Brain pericyte (primary cell): ENCODE data around the gene GPRC5C.
"Not testable (repeated sequence)": the region's sequence is repeated elsewhere in the genome, so short reads cannot be mapped to it uniquely, and the experiment has no call there.

ENCODE experiments used
- DNase-seq: peaks from one replicate; pipeline ENCODE4 v3.0.0-alpha.2; 2012; ENCODE audit warnings: low read depth, low spot score

GPRC5C gene

GRCh38 chr17:74431568-74432423 is at the start of gene GPRC5C:
GPRC5C (plus strand) TSS chr17:74432088; CDS start chr17:74439777, 7,689 bp downstream.
- DNase-seq: no peak

- DNase-seq: no peak
Observed at GRCh38 chr17:74383141-74383540, 48.7 kb upstream of the GPRC5C start.

GRCh38 chr17:74385201-74385600 is 46.7 kb upstream of the GPRC5C start:
- DNase-seq: no peak

GRCh38 chr17:74386386-74386785 is 45.5 kb upstream of the GPRC5C start:
- no peak for DNase-seq

- no peak for DNase-seq
Observed at GRCh38 chr17:74387365-74388218, 44.3 kb upstream of the GPRC5C start.

GRCh38 chr17:74389084-74389753 is 42.7 kb upstream of the GPRC5C start:
- DNase-seq: no peak

- DNase-seq: no peak
Observed at GRCh38 chr17:74389937-74390679, 41.8 kb upstream of the GPRC5C start.

- DNase-seq: no peak
Observed at GRCh38 chr17:74390680-74391653, 40.9 kb upstream of the GPRC5C start.

- DNase-seq: no peak
Observed at GRCh38 chr17:74391771-74392170, 40.1 kb upstream of the GPRC5C start.

- no peak for DNase-seq
Observed at GRCh38 chr17:74392848-74393247, 39.0 kb upstream of the GPRC5C start.

- no peak for DNase-seq
Observed at GRCh38 chr17:74393346-74393942, 38.4 kb upstream of the GPRC5C start.

GRCh38 chr17:74394275-74394950 is 37.5 kb upstream of the GPRC5C start:
- no peak for DNase-seq

- DNase-seq: no peak
Observed at GRCh38 chr17:74394977-74395376, 36.9 kb upstream of the GPRC5C start.

GRCh38 chr17:74396567-74396966 is 35.3 kb upstream of the GPRC5C start:
- DNase-seq: no peak

GRCh38 chr17:74402048-74402447 is 29.8 kb upstream of the GPRC5C start:
- no peak for DNase-seq

- no peak for DNase-seq
Observed at GRCh38 chr17:74403512-74404137, 28.3 kb upstream of the GPRC5C start.

- no peak for DNase-seq
Observed at GRCh38 chr17:74404218-74404617, 27.7 kb upstream of the GPRC5C start.

GRCh38 chr17:74404789-74405188 is 27.1 kb upstream of the GPRC5C start:
- no peak for DNase-seq

GRCh38 chr17:74405311-74405710 is 26.6 kb upstream of the GPRC5C start:
- not testable (repeated sequence) for DNase-seq
